Hematopoietic multipotent progenitor cell treated with erythropoietin and hydrocortisone succinate and interleukin-3 and kit ligand, for 8 days (in vitro differentiated cells): ENCODE data around the gene PSMB2.
"Not testable (repeated sequence)": the region's sequence is repeated elsewhere in the genome, so short reads cannot be mapped to it uniquely, and the experiment has no call there.

Source experiments
- DNase-seq: peaks from one replicate; pipeline ENCODE4 v3.0.0-alpha.2; 2015

PSMB2 gene

DNA sequence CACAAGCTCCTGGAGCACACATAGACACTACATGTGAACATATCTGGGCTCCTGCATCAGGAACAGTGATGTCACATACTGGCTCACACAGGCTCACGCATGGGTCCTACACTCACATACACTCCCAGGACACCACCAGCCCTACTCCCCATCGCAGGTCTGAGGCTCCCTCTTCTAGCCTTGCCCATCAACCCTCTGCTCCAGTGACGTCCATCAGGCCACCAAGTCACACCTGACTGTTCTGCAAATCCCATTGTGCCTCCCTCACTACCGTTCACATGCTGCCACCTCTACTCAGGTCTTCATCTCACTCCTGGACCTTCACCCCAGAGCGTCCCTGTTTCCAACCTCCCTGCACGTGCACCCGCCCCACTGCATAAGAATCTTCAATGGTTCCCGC, 50.1 kb downstream of the PSMB2 start:
- DNase-seq = no peak

DNA sequence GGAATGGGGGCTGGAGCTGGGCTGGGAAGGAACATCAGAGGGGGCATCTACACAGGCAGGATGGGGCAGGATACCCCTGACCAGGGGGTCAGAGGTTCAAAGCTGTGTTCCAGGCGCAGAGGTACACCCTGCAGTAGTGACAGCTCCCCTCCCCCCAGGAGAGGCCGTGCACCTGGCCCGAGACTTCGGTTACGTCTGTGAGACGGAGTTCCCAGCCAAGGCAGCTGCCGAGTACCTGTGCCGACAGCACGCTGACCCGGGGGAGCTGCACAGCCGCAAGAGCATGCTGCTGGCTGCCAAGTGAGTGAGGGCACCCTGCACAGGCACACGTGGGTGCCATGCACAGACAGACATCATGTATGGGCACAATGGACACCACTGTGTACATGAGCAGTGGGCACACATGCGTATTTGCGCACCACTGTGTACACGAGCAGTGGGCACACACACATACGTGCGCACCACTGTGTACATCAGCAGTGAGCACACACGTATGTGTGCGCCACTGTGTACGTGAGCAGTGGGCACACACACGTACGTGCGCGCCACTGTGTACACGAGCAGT, 50.8 kb downstream of the PSMB2 start:
- no peak for DNase-seq

DNA sequence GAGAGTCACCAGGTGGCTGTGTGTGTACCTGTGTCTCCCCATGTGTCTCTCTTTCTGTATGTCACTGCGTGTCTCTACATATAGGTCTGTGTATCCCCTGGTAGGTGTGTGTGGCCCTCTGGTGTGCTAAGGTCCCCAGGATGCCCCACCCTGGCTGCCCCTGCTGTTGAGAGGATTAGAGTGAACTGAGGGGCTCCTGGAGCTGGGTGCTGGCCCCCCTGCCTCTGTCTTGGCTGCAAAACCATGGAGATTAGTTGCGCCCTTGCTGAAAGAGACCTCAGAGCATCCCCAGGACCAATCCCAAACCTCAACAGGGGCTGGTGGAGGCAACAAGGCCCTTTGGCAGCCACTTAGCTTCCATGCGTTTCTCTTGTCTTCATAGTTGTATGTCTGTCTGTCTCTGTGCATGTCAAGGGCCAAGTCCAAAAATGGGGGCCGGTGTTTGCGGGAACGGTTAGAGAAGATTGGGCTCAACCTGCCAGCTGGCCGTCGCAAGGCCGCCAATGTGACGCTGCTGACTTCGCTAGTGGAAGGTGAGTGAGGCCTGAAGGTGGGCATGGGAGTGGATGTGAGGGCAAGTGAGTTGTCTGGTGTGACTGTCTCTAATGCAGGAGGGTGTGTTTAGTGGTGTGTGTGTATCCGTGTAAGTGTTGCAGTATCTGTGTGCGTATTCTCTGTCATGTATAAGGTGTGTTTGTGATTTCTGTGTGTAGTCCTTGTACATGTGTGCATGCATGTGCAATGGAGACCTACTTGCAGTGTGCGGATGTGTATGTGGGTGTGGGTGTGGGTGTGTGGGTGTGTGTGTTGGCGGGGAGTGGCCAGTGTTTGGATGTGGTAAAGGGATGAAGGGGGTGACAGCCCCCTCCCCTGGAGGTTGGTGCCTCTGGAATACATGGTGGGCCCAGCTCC, 51.6 kb downstream of the PSMB2 start:
- DNase-seq = no peak

DNA sequence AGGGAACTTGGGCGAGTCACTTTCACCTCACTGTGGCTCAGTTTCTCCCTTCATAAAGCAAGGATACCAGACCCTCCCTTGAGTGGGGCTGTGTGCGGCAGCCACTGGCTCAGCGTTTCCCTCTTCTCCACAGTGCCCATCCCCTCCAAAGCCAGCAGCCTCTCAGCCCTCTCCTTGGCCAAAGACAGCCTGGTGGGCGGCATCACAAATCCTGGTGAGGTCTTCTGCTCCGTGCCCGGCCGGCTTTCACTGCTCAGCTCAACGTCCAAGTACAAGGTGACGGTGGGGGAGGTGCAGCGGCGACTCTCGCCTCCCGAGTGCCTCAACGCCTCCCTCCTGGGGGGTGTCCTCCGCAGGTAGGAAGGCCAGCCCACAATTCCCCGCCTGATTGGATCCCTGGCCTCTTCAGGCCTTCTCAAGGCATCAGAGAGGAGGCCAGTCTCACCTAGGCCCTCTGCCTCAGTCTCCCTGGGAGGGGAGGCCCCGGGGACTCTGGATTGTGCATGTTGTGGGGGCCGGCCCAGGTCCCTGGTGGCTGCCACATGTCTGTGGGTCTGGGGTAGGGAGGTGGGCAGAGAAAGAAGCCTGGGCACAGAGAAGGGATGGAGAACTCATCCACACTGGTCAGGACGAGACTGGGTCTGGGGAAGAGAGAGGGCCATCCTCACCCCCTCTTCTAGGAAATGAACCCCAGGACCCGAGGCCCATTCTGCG, 53.0 kb downstream of the PSMB2 start:
- no peak for DNase-seq

- no peak for DNase-seq
Observed at GRCh38 chr1:35587736-35588135, 53.6 kb downstream of the PSMB2 start.

DNA sequence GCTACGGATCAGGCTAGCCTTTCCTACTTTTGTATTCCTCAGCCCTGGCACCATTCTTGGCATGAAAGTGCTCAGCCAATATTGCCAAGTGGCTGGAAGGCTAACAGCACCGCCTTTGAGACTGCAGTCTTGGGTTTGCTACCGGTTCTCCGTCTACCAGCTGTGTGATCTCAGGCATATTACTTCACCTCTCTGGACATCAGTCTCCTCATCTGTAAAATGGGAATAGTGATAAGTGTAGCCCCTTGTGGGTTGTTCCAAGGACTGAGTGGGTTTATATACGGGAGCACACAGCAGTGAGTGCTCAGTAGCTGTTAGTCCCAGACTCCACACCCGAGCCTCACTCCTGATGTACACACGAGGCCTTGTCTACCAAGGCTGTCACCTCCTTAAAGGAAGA, 54.5 kb downstream of the PSMB2 start:
- no peak for DNase-seq

- not testable (repeated sequence) for DNase-seq
Observed at GRCh38 chr1:35585805-35586204, 55.5 kb downstream of the PSMB2 start.

DNA sequence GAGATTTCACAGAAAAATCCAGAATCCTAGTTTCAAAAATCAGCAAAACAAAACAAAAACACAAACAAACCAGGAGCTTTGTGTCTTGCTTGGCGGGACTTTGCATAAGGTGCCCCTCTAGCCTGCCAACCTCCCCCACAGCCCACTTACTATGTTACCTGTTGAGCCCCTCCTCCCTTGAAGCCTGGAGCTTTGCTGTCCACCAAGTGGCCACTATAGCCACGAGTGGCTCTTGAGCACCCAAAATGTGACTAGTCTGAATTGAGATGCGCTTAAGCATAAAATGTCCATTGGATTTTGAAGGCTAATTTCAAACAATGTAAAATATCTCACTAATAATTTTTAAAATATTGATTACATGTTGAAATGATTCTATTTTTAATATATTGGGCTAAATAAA, 56.0 kb downstream of the PSMB2 start:
- DNase-seq = no peak

- not testable (repeated sequence) for DNase-seq
Observed at GRCh38 chr1:35581621-35582020, 59.7 kb downstream of the PSMB2 start.

GRCh38 chr1:35580949-35581388, 60.4 kb downstream of the PSMB2 start:
- no peak for DNase-seq

- peak; percentile 58 for DNase-seq
Observed at GRCh38 chr1:35577071-35577998, 64.0 kb downstream of the PSMB2 start.

DNA sequence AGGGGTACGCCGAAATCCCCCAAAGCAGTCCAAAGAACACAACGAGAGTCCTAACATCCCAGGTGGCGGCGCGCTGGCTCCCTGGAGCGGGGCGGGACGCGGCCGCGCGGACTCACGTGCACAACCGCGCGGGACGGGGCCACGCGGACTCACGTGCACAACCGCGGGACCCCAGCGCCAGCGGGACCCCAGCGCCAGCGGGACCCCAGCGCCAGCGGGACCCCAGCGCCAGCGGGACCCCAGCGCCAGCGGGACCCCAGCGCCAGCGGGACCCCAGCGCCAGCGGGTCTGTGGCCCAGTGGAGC, 64.6 kb downstream of the PSMB2 start:
- not testable (repeated sequence) for DNase-seq

DNA sequence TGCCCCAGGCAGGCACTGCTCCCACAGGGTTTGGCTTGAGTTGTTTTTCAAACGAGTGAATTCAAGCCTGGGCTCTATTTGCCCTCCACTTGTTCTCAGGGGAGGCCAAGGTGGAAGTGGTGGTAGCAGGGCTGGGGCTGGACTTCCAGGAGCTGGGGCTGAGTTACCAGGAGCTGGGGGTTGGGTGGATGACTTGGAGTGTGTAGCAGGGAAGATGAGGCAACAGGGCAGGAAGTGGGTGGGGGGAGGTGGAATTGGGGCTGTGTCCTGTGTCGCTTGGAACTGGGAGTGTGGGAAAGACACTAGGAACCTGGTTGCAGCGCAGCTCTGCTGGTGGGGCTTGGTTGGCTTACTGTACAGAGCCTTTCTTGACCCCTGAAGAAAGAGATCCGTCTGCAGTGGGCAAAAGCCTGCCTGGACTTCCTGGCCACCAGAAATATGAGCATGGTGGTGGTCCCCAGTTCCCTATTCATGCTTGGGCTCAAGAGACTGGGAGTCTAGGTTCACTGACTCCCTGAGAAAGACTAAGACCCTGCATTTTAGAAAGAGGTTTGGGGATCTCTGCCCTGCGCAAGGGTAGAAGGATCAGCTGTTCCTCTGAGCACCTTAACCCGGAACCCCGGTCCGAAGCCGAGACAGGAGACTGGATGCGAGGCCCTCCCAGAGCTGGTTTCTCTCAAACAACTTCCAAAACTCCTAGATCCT, 65.1 kb downstream of the PSMB2 start:
- DNase-seq = no peak

DNA sequence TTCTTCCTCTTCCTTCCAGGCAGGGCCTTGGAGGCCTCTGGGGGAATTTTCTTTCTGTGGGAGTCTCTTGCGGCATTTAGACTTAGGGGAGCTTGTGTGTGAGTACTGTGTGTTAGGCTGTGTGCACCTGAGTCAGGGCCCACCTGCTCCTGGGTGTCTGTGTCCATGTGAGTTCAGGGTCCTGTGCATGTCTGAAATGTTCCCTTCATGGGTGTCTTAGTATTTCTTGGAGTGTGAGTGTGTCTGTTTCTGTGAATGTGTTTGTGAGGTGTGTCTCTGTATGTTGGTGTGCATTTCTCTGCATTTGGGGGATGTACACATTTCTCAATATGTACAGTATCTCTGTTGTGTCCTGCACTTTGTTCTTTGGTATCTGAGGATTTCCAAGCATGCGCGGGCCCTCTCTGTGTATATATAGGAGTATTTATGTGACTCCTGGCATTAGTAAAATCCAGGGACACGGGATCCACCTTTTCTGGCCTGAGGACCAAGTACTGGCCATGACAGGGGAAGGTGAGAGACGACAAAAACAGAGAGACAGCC, 65.8 kb downstream of the PSMB2 start:
- no peak for DNase-seq

GRCh38 chr1:35574655-35575415, 66.5 kb downstream of the PSMB2 start:
- no peak for DNase-seq

DNA sequence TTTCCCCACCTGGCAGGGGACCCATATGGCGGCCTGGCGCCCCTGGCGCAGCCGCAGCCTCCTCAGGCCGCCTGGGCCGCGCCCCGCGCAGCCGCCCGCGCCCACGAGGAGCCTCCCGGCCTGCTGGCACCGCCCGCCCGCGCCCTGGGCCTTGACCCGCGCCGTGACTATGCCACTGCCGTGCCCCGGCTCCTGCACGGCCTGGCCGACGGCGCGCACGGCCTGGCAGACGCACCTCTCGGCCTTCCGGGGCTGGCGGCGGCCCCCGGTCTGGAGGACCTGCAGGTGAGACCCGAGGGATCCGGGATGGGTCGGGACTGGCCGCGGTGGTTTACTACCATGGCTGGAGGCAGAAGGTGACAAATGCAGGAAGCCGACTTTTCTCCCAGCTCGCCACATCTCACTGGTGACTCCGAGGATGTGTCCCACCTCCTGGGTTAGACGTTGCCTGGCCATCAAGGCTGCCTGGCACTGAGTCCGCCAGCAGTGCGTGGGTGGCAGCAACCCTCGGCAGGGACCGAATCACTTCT, 67.1 kb downstream of the PSMB2 start:
- no peak for DNase-seq

DNA sequence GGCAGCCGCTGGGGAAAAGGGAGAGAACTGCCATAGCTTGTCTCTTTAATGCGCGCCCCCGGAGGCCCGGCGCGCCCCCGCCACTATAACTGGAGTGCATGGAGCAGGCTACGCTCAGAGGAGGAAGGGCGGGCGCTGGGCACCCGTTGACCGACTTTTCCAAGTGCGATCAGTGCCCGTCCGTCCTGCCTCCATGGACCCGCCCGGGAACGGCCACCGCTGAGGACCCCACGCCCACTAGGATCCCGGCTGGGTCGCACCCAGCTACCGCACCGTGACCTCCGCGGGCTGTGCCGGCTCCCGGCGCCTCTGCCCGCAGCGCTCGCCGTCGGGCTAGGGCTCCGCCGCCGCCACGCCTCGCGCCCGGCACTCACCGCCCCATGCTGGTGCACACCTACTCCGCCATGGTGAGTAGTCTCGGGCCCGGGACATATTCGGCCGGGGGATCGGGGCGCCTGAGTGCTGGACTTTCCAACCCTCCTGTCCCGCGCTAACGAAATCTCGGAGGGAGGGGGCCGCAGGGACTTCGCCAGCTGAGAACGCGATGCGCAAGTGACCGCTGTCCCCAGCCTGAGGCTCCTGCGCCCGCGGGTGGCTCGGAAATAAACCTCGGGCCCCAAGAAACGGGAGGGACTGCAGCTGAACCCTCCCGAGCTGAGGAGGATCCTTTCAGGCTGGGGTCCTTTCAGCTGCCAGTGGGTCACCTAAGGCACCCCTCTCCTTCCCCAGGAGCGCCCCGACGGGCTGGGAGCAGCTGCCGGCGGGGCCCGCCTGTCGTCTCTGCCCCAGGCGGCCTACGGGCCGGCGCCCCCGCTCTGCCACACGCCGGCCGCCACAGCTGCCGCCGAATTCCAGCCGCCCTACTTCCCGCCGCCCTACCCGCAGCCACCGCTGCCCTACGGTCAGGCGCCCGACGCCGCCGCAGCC, 67.9 kb downstream of the PSMB2 start, which contains the start of gene TFAP2E:
Gene TFAP2E, plus strand, starts transcription at position 117 of the 927 bp plus-strand sequence. Its CDS starts 264 bp downstream, at position 381.
- peak; percentile 31 for DNase-seq

DNA sequence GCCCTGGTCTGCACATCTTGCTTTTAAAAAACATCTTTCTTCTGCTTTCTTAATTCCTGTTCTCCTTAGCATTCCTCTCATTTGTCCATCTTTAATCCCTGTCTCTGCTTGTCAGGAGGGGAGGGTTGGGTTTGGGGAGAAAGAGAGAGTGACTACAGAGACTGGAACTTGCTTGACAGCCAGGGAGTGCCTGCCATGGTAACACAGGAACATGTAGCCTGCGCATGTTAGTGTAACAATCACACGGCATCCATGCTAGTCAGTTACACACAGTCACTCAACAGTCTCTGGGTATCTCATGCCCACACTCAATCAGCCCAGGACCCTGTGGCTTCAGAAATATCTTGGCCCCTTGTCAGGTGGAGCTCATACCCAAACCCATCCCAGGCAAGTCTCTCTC, 69.0 kb downstream of the PSMB2 start:
- no peak for DNase-seq

DNA sequence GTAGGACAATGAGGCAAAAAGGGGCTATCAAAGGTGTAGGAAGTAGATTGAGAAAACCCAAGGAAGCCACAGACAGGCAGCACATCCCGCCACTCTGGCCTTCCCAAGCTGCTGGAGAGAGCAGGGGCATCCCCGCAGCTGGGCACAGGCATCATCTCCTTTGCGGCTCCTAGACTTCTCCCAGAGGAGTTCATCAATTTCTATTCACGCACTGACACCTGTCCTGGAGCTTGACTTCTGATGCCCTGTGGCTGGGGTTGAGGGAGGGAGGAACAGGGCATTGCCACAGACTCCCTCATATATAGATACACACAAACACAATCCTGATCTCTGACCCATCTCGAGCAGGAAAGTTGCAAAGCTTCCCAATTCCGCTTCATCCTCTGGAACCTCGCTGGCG, 70.1 kb downstream of the PSMB2 start:
- no peak for DNase-seq
